Measurements from ENCODE around the gene SLC15A3. TPM values are rescaled to one million over a fixed set of nuclear protein-coding genes. Genes with fewer than 3 reads are reported as not detected.
"Not testable (repeated sequence)": the region's sequence is repeated elsewhere in the genome, so short reads cannot be mapped to it uniquely, and the experiment has no call there.

The SLC15A3 gene
- total RNA-seq, 2 experiments from 2014 or later, result 0.28 to 1.0 TPM

DNA sequence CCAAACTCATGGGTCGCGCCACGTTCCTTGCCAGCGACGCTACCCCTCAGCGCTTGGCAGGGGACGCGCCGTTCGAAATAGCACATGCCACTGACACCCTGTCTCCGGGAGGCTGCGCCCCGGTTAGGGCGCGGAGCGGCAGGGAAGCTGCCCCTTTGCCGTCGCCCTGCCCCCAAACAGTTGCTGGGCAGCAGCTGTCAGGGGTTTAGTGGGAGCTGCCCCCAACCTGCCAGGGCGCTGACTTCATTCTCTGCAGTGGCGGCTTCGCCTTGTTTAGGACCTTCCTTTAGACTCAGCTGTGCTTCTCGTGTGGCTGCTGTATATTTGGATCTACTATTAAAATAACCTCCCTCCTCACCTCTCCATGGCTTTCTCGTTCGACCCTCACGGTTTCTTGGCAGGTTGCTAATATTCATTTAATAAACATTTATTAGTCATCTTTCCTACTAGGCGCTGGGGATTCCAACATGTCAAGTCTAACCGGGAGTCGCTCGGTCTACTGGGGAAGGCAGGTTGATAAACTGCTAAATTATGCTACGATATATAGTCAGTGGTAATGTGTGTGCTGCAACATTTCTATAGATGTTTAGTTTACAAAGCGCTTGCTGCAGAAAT, 37.2 kb downstream of the SLC15A3 start:
- H3K4me3 Mint-ChIP-seq, result peak overlapping the region; percentile 96
- peak overlapping the region; percentile 90 for H3K27ac Mint-ChIP-seq
- H3K36me3 Mint-ChIP-seq (ENCODE audit: low read depth), result peaks cover 12% of the 10 kb centered on the region
- POLR2A ChIA-PET, result interaction anchor here (0.8 to 4.4 kb wide), 18 partner anchors 9 to 477 kb away, joined by 3 to 66 read pairs (median 5); partner anchors contain the start of genes CYB561A3, PRPF19, TMEM132A and TMEM138
- peaks cover 48% of the 10 kb centered on the region for H3K4me1 Mint-ChIP-seq
- no peaks in the 10 kb centered on the region for H3K27me3 Mint-ChIP-seq
- no peaks in the 10 kb centered on the region for H3K9me3 Mint-ChIP-seq
- DNase-seq, result peak; percentile 44
- CTCF ChIA-PET, result interaction anchor here (0.8 to 4.9 kb wide), 26 partner anchors 7 to 273 kb away, joined by 3 to 52 read pairs (median 4); partner anchors contain the start of gene PRPF19

DNA sequence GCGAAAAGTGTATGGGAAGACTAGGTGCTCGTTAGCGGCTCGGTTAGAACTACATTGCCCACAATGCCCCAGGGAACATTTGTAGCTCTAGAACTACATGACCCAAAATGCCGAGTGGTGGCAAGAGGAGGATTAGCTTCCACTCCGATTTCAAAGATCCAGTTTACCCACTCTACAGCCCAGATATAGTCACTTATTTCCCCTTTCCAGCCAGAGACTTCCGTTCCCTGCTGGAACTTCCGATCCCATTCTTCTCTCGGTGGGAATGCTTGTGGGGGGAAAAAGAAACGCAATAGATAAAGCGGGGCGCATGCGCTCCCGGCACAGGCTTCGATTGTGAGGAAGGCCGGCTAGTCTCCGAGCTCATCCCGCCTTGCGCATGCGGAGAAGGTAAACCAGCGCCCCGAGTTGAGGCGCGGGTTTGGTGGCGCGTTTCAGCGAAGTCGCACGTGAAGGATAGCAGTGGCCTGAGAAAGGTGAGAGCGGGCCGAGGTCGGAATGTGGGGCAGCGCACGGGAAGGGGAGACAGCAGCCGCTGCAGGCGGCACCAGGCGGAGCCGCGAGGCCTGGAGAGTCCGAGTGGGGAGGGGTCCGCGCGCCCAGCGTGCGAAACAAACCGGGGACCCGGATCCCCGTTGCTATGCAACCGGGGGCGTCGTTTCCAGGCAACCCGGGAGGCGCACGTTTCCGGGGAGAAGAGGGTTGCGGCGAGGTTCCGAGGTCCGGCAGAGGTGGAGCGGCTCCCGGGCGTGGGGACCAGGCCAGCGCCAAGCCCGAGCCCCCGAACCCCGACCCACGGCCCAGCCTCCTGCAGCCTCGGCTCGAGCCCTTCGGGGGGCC, 38.0 kb downstream of the SLC15A3 start, which contains the start of gene TMEM109:
TSS of gene TMEM109 (plus strand) at position 366 of the 840 bp plus-strand sequence. CDS start 5,536 bp downstream, outside the sequence.
- CTCF ChIA-PET, result interaction anchor here (0.8 to 4.9 kb wide), 17 partner anchors 11 to 602 kb away, joined by 3 to 52 read pairs (median 4); partner anchors contain the start of genes CYB561A3, PRPF19 and TMEM138
- peaks cover 46% of the 10 kb centered on the region for H3K4me1 Mint-ChIP-seq
- POLR2A ChIA-PET, result interaction anchor here (0.6 to 4.4 kb wide), 17 partner anchors 9 to 516 kb away, joined by 3 to 66 read pairs (median 5); partner anchors contain the start of genes CPSF7, PRPF19, SDHAF2 and TMEM132A

DNA sequence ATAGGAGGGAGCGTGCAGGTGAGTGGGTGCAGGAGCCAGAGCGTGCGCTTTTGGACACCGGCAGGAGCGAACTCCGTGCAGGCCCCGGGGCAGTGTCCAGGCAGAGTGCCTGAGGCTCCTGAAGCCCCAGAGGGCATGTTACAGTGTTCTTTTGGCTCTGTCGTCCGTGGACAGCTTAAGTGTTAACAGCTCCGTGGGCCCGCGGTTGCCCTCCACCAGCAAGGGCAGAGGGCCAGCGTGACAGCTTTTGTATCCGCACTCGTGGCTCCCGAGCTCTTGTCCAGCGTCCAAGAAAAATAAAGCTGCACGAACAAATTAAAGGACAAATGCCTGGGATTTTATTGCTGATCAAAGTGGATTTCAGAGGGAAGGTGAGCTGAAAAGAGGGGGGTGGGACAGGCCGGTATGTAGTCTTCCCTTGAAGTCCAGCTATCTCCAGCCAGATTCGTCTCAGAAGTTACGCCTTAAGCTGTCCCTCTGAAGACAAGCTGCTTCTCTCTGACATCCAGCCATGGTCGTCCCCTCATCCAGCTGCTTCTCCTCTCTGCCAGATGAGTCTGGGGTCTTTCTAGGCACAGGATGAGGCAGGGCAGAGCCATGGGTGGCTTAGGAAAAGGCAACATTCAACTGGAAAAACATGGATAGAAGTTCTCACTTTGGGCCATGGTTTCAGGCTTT, 39.0 kb downstream of the SLC15A3 start:
- Mint-ChIP-seq H3K36me3 (ENCODE audit: low read depth) (peaks cover 10% of the 10 kb centered on the region), H3K4me1 (peaks cover 43% of the 10 kb centered on the region), H3K27ac (no peak overlapping the region), H3K9me3 (no peaks in the 10 kb centered on the region), H3K27me3 (peaks cover 16% of the 10 kb centered on the region), H3K4me3 (peak overlapping the region; percentile 96)
- no peak for DNase-seq
- ChIA-PET POLR2A (interaction anchor here (0.6 to 4.4 kb wide), 15 partner anchors 8 to 517 kb away, joined by 3 to 66 read pairs (median 4); partner anchors contain the start of genes CPSF7, PRPF19, SDHAF2 and TMEM132A), CTCF (interaction anchor here (0.9 to 4.9 kb wide), 13 partner anchors 10 to 603 kb away, joined by 3 to 52 read pairs (median 5); partner anchors contain the start of genes CYB561A3, PRPF19 and TMEM138)

More for the DNA sequence above, 38.0 kb downstream of the SLC15A3 start, which contains the start of gene TMEM109:
- Mint-ChIP-seq H3K36me3 (ENCODE audit: low read depth) (peaks cover 10% of the 10 kb centered on the region), H3K4me3 (peak within 1 kb of the TSS; percentile 96), H3K9me3 (no peaks in the 10 kb centered on the region), H3K27me3 (peaks cover 7% of the 10 kb centered on the region), H3K27ac (peak within 1 kb of the TSS; percentile 95)
- DNase-seq, result peak; percentile 88

DNA sequence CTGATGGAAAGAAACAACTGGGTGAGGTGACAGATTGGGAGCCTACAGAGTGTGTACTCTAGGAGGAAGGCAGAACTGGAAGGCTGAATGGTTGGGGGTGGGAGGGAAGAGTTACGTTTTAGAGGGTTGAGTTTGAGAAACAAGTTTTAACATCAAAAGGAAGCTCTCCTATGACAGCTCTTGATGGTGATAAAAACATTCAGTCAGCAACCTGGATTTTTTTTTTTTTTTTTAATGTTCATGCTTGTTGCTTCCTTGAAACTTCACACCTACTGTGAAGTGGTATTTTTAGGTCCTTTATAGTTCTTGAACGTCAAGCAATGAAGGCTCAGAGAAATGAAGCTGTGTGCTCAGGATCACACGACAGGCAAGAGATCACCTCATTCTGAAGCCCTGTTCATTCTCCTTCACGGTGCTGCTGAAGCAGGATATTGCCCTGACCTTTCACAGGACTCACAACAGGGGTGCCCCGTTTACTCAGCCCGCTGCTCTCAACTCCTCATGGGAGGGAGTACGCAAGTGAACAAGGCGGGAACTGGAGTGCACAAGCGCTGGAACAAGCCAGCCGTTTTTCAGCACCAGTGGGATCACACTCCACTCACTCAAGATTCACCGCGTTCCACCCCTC, 39.6 kb downstream of the SLC15A3 start:
- ChIA-PET POLR2A (interaction anchor here (0.7 to 1.9 kb wide), 7 partner anchors 9 to 518 kb away, joined by 3 to 5 read pairs (median 5); partner anchors contain the start of genes CPSF7, SDHAF2 and TMEM132A), CTCF (interaction anchor here (1.4 to 4.9 kb wide), 4 partner anchors 9 to 275 kb away, joined by 5 to 52 read pairs (median 7); partner anchors contain the start of gene PRPF19)
- no peak for DNase-seq
- H3K4me1 Mint-ChIP-seq, result peaks cover 45% of the 10 kb centered on the region
- peak overlapping the region; percentile 44 for H3K27ac Mint-ChIP-seq
- peaks cover 10% of the 10 kb centered on the region for H3K36me3 Mint-ChIP-seq (ENCODE audit: low read depth)
- no peaks in the 10 kb centered on the region for H3K9me3 Mint-ChIP-seq
- H3K4me3 Mint-ChIP-seq, result peak overlapping the region; percentile 3
- H3K27me3 Mint-ChIP-seq, result peaks cover 16% of the 10 kb centered on the region

DNA sequence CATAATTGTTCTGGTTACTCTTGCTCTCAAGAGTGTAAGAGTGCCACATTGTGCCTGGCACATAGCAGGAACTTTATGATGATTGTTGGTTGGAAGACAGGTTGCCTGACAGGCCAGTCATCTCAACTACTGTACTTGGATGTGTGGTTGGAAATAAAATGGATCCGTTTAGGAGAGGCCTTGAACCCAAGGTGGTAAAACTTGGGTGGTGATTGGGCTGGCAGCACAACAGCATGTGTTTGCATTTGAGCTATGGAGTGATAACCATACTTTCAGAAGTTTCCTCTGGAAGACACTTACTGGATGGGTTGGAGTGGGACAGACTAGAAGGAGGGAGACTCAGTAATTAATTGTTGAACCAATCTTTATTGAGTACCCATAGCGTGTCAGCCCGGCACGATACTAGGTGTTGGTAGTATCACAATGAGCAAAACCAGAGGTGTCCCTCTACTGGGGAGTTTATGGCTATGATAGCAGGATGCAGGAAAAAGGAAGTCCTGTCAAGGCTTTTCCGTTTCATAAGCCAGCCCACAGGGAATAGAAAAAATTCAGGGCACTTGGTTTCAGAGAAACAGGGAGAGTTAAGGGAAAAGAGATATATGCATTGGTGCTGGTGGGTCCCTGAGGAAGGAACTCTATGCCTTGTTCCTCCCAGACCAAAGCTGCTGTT, 41.1 kb downstream of the SLC15A3 start:
- H3K27me3 Mint-ChIP-seq, result peaks cover 16% of the 10 kb centered on the region
- H3K4me3 Mint-ChIP-seq, result no peak overlapping the region
- H3K27ac Mint-ChIP-seq, result no peak overlapping the region
- CTCF ChIA-PET, result no interaction called here
- POLR2A ChIA-PET, result no interaction called here
- peaks cover 40% of the 10 kb centered on the region for H3K4me1 Mint-ChIP-seq
- H3K9me3 Mint-ChIP-seq, result no peaks in the 10 kb centered on the region
- peaks cover 4% of the 10 kb centered on the region for H3K36me3 Mint-ChIP-seq (ENCODE audit: low read depth)
- no peak for DNase-seq

DNA sequence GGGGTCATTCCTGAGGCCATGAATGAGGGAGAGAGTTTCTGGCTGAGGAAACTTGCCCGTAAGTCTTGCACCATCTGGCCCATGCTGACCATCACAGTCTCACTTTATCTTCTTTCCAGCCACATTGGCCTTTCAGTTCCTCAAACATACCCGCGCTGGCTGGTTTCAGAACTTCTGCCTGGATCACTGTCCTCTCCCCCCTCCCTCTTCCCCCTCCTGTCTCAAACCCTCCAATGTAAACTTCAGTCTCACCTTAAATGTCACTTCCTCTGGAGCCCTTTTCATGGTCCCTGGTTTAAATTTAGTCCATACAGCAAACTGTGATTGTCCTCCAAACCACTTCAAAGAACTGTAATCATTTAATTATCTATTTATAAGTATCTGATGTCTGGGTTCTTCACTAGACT, 41.7 kb downstream of the SLC15A3 start:
- Mint-ChIP-seq H3K36me3 (ENCODE audit: low read depth) (peaks cover 4% of the 10 kb centered on the region), H3K27me3 (peaks cover 16% of the 10 kb centered on the region), H3K27ac (no peak overlapping the region), H3K4me3 (no peak overlapping the region), H3K9me3 (no peaks in the 10 kb centered on the region), H3K4me1 (peaks cover 38% of the 10 kb centered on the region)
- CTCF ChIA-PET, result no interaction called here
- no peak for DNase-seq
- POLR2A ChIA-PET, result no interaction called here

DNA sequence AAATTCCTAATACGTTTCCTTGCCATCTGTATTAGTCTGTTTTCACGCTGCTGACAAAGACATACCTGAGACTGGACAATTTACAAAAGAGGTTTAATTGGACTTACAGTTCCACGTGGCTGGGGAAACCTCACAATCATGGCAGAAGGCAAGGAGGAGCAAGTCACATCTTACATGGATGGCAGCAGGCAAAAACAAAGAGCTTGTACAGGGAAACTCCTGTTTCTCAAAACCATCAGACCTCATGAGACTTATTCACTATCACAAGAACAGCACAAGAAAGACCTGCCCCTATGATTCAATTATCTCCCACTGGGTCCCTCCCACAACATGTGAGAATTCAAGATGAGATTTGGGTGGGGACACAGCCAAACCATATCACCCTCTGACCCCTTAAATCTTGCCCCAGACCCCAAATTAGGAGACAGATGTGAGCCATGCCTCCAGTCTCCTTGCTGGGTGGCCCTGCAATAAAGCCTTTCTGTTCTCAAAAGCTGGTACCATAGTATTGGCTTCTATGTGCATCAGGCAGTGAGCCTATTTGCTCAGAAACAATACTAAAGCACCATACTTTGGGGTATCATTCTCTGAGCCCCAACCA, 42.2 kb downstream of the SLC15A3 start:
- H3K4me3 Mint-ChIP-seq; H3K9me3 Mint-ChIP-seq; H3K36me3 Mint-ChIP-seq (ENCODE audit: low read depth); CTCF ChIA-PET; POLR2A ChIA-PET; DNase-seq; H3K27ac Mint-ChIP-seq: not testable (repeated sequence)
- Mint-ChIP-seq H3K4me1 (peaks cover 42% of the 10 kb centered on the region), H3K27me3 (peaks cover 16% of the 10 kb centered on the region)

DNA sequence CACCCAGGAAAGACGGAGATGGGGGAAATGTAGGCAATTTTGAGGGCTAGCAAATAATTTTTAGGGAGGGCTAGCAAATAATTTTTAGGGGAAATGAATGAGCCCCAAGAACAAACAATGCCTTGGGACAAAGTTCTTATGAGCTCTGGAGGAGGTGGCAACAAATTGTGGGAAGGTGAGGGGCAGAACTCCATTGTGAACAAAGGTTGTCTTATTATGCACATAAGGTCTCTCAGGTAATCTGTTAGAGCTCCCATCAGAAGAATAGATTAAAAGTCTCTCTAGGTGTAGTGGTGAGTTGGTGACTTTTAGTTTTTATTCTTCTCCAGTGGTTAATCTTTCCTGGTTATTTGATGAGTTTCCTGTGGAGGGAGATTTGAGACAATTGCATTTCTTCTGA, 43.2 kb downstream of the SLC15A3 start:
- POLR2A ChIA-PET, result no interaction called here
- Mint-ChIP-seq H3K27me3 (peaks cover 16% of the 10 kb centered on the region), H3K27ac (no peak overlapping the region), H3K4me3 (no peak overlapping the region), H3K4me1 (peaks cover 52% of the 10 kb centered on the region), H3K36me3 (ENCODE audit: low read depth) (peaks cover 6% of the 10 kb centered on the region), H3K9me3 (no peaks in the 10 kb centered on the region)
- DNase-seq, result no peak
- CTCF ChIA-PET, result no interaction called here

DNA sequence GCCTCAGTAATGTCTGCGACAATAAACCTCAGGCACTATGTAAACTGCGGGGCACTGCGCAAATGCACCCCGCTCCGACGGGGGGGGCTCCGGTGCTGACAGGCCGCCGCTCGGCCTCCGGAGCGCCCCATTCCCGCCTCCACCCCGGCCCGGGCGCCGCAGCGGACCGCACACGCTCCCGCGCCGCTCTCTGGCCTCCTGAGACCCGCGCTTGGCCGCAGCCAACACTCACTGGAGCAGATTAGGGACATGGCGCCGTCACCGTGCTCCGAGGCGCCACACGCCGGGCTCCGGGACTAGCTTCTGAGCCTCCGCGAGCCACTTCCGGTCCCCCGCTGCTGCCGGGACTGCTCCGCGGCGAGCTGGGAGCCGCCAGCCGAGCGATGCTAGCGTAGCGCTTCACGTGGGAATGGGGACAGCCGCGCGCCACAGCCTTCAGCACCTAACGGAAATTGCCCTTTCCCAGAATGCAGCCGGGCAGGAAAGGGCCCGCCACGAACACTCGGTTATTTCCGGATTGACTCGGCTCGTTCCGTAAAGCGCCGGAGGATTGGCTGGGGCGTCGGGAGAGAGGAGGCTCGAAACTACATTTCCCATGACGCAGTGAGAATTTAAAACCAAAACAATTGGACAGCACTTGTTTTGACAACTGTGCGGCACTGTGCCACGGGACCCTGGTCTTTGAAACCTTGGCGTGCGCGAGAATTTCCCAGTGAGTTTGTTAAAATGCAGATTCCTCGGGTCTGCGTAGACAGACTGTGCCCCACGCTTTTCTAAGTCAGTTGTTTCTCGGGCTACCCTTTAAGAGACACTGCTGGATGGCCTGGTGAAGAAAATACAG, 45.6 kb downstream of the SLC15A3 start, which contains the start of gene PRPF19:
TSS of gene PRPF19 (minus strand) at position 454 of the 841 bp plus-strand sequence. CDS start at position 251, 203 bp downstream.
- H3K4me3 Mint-ChIP-seq, result peak within 1 kb of the TSS; percentile 83
- H3K36me3 Mint-ChIP-seq (ENCODE audit: low read depth), result peaks cover 25% of the 10 kb centered on the region
- H3K27ac Mint-ChIP-seq, result peak within 1 kb of the TSS; percentile 88
- H3K27me3 Mint-ChIP-seq, result peaks cover 16% of the 10 kb centered on the region
- POLR2A ChIA-PET, result interaction anchor here (0.9 to 5.7 kb wide), 12 partner anchors 9 to 252 kb away, joined by 3 to 66 read pairs (median 4); partner anchors contain the start of gene TMEM109
- H3K4me1 Mint-ChIP-seq, result peaks cover 40% of the 10 kb centered on the region
- peak; percentile 99 for DNase-seq
- CTCF ChIA-PET, result interaction anchor here (0.7 to 7.6 kb wide), 5 partner anchors 8 to 281 kb away, joined by 3 to 87 read pairs (median 12); partner anchors contain the start of gene TMEM109
- no peaks in the 10 kb centered on the region for H3K9me3 Mint-ChIP-seq

DNA sequence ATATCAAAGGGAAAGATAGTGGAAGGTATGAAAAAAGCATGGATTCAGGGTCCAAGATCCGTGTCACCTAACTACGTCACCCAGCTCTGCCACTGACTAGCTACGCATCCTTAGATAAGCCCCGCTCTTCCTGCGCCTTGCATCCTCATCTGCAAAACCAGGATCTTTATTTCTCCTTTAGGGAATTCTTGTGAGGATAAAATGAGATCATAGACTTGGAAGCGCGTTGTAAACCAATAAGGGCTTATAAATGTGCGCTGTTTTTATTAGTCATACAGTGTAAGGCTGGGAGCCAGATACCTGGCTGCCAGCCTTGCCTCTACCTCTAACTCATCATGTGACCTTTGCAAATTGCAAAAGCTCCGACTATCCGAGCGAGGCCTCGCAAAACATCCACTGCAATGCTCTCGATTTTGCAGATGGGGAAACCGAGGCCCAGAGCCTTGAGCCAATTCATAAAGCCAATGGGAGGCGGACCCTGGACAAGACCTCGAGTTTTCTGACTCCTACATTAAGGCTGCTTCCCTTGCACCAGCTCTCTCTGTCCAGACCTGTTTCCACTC, 46.3 kb downstream of the SLC15A3 start:
- H3K36me3 Mint-ChIP-seq (ENCODE audit: low read depth), result peaks cover 32% of the 10 kb centered on the region
- no peak for DNase-seq
- no peaks in the 10 kb centered on the region for H3K9me3 Mint-ChIP-seq
- H3K4me1 Mint-ChIP-seq, result peaks cover 36% of the 10 kb centered on the region
- peak overlapping the region; percentile 88 for H3K27ac Mint-ChIP-seq
- POLR2A ChIA-PET, result interaction anchor here (0.9 to 5.7 kb wide), 13 partner anchors 9 to 252 kb away, joined by 3 to 66 read pairs (median 4); partner anchors contain the start of genes CD6 and TMEM109
- H3K27me3 Mint-ChIP-seq, result peaks cover 16% of the 10 kb centered on the region
- peak overlapping the region; percentile 83 for H3K4me3 Mint-ChIP-seq
- CTCF ChIA-PET, result interaction anchor here (0.7 to 7.6 kb wide), 10 partner anchors 8 to 281 kb away, joined by 3 to 87 read pairs (median 4); partner anchors contain the start of genes CD6 and TMEM109

Measured in activated CD4-positive, alpha-beta memory T cell treated with anti-CD3 and anti-CD28 coated beads, Interleukin-2, amount 10 ng/mL, durations not matched to agents 7 days and 5 days (primary cell).